SK-N-SH (cell line): Measurements from ENCODE around the gene RAB4A. TPM values are rescaled to one million over a fixed set of nuclear protein-coding genes. Genes with fewer than 3 reads are reported as not detected.

Source experiments
- CTCF ChIA-PET: fragments of 300-600, 350-600 bp; formaldehyde crosslinking; extraction: SDS; loops from one replicate; lab custom pipeline; 2021; lab: Yijun Ruan, JAX
- POLR2A ChIA-PET: fragments of 350-600 bp; sonication (Branson Sonifier 250); formaldehyde crosslinking; extraction: SDS; loops from one replicate; lab custom pipeline; 2020; ENCODE audit warnings: antibody characterized with exemption, inconsistent platforms; lab: Yijun Ruan, JAX
- DNase-seq: peaks from one replicate; pipeline ENCODE4 v3.0.0; 2012
- H2AFZ ChIP-seq: fragments of 200-600 bp; sonication (generic); 2 replicates; pipeline ENCODE4 v1.8.1; 2016; ENCODE audit warnings: antibody characterized with exemption, mild to moderate bottlenecking, low read depth
- H3F3A ChIP-seq: fragments of 200-600 bp; sonication (generic); replicated peaks from 2 replicates; pipeline ENCODE3; 2016; ENCODE audit warnings: antibody characterized with exemption, mild to moderate bottlenecking; ENCODE audit not compliant: insufficient read depth
- H3K27ac ChIP-seq, 2 experiments: fragments of 200-500 bp in 1 of 2; fragments of 200-600 bp in 1 of 2; sonication (Bioruptor generic) in 1 of 2; sonication (generic), shearing (Covaris generic) in 1 of 2; 2 replicates each; pipeline versions ENCODE4 v1.5.1 to v1.6.1; 2014 to 2016; ENCODE audit warnings: low read depth in 2 of 2, inconsistent platforms in 1 of 2, low read length in 1 of 2, mild to moderate bottlenecking in 1 of 2, mixed read lengths in 1 of 2
- H3K27me3 ChIP-seq: fragments of 200-600 bp; sonication (generic), shearing (Covaris generic); 2 replicates; pipeline ENCODE4 v1.6.1; 2016; ENCODE audit warnings: mixed run types; ENCODE audit not compliant: insufficient read depth
- H3K36me3 ChIP-seq, 2 experiments: fragments of 200-500 bp in 1 of 2; fragments of 200-600 bp in 1 of 2; sonication (Bioruptor generic) in 1 of 2; sonication (generic) in 1 of 2; replicated peaks in 1 of 2; 2 replicates each; pipeline versions ENCODE3 to v1.5.1; 2014 to 2016; ENCODE audit warnings: low read length in 1 of 2, mild to moderate bottlenecking in 1 of 2; ENCODE audit not compliant: insufficient read depth in 2 of 2, control insufficient read depth in 1 of 2
- H3K4me1 ChIP-seq, 2 experiments: fragments of 200-500 bp in 1 of 2; fragments of 200-600 bp in 1 of 2; sonication (Bioruptor generic) in 1 of 2; sonication (generic), shearing (Covaris generic) in 1 of 2; 2 replicates each; pipeline versions ENCODE4 v1.5.1 to v1.6.1; 2014 to 2016; ENCODE audit warnings: low read depth in 1 of 2, low read length in 1 of 2, mixed run types in 1 of 2; ENCODE audit not compliant: insufficient read depth in 2 of 2, control insufficient read depth in 1 of 2
- H3K4me2 ChIP-seq: fragments of 200-600 bp; sonication (generic), shearing (Covaris generic); 2 replicates; pipeline ENCODE4 v1.6.1; 2017; ENCODE audit warnings: mixed run types
- H3K4me3 ChIP-seq, 2 experiments: fragments of 200-500 bp in 1 of 2; fragments of 200-600 bp in 1 of 2; sonication (Bioruptor generic) in 1 of 2; sonication (generic), shearing (Covaris generic) in 1 of 2; 2 replicates each; pipeline versions ENCODE4 v1.5.1 to v1.8.1; 2014 to 2016; ENCODE audit warnings: low read depth in 2 of 2, inconsistent platforms in 1 of 2, low read length in 1 of 2, mild to moderate bottlenecking in 1 of 2, mixed read lengths in 1 of 2, moderate library complexity in 1 of 2
- H3K79me2 ChIP-seq: fragments of 200-600 bp; sonication (generic); 2 replicates; pipeline ENCODE4 v1.8.1; 2017; ENCODE audit warnings: mild to moderate bottlenecking; ENCODE audit not compliant: insufficient read depth
- H3K9ac ChIP-seq: fragments of 200-600 bp; sonication (generic); 2 replicates; pipeline ENCODE4 v1.6.1; 2017; ENCODE audit warnings: mixed run types
- H3K9me2 ChIP-seq: fragments of 200-600 bp; sonication (generic); 2 replicates; pipeline ENCODE4 v1.6.1; 2017; ENCODE audit warnings: mixed run types
- H3K9me3 ChIP-seq: fragments of 200-600 bp; sonication (generic); 2 replicates; pipeline ENCODE4 v1.6.1; 2017; ENCODE audit warnings: mixed run types, mild to moderate bottlenecking, moderate library complexity
- H4K20me1 ChIP-seq: fragments of 200-600 bp; sonication (generic); 2 replicates; pipeline ENCODE4 v1.6.1; 2017; ENCODE audit warnings: mild to moderate bottlenecking, mixed run types; ENCODE audit not compliant: insufficient read depth
- CHD2 ChIP-seq: fragments of 150-350 bp; IDR thresholded peaks from 2 replicates; pipeline ENCODE4 v1.6.1; 2018; ENCODE audit warnings: low read length; ENCODE audit not compliant: partially characterized antibody
- CTCF ChIP-seq: fragments of 200-600 bp; sonication (generic); IDR thresholded peaks from 2 replicates; pipeline ENCODE4 v1.6.1; 2017; ENCODE audit warnings: antibody characterized with exemption, mild to moderate bottlenecking, moderate library complexity
- EP300 ChIP-seq, 2 experiments: IDR thresholded peaks; 2 replicates each; pipeline versions ENCODE4 v1.4.0 to v1.6.1; 2012; ENCODE audit warnings: borderline replicate concordance in 1 of 2, low read depth in 1 of 2, low read length in 1 of 2
- FOSL2 ChIP-seq: IDR thresholded peaks from 2 replicates; pipeline ENCODE4 v1.4.0; 2012; ENCODE audit warnings: low read depth, mild to moderate bottlenecking, moderate library complexity, borderline replicate concordance
- FOXJ3 ChIP-seq: sonication (generic); formaldehyde crosslinking; IDR thresholded peaks from 2 replicates; pipeline ENCODE4 v1.5.1; 2020; ENCODE audit warnings: mild to moderate bottlenecking, missing genetic modification reagents
- GABPA ChIP-seq: IDR thresholded peaks from 2 replicates; pipeline ENCODE4 v1.4.0; 2012; ENCODE audit warnings: low read depth, mild to moderate bottlenecking
- MEF2A ChIP-seq: IDR thresholded peaks from 2 replicates; pipeline ENCODE4 v1.4.0; 2012; ENCODE audit warnings: low read depth, borderline replicate concordance
- NFIC ChIP-seq: IDR thresholded peaks from 2 replicates; pipeline ENCODE4 v1.4.0; 2012; ENCODE audit warnings: borderline replicate concordance
- POLR2AphosphoS5 ChIP-seq: IDR thresholded peaks from 2 replicates; pipeline ENCODE4 v1.6.1; 2012; ENCODE audit warnings: low read depth, low read length
- RFX5 ChIP-seq: IDR thresholded peaks from 2 replicates; pipeline ENCODE4 v1.6.1; 2012; ENCODE audit warnings: mild to moderate bottlenecking, improper control_type of control experiment, low read length
- RXRA ChIP-seq: IDR thresholded peaks from 2 replicates; pipeline ENCODE4 v1.4.0; 2012; ENCODE audit warnings: low read depth, mild to moderate bottlenecking, borderline replicate concordance
- SIN3A ChIP-seq: IDR thresholded peaks from 2 replicates; pipeline ENCODE4 v1.6.1; 2012; ENCODE audit warnings: low read depth, mild to moderate bottlenecking, low read length, moderate library complexity, borderline replicate concordance
- SMC3 ChIP-seq: IDR thresholded peaks from 2 replicates; pipeline ENCODE4 v1.6.1; 2012; ENCODE audit warnings: low read depth, low read length, improper control_type of control experiment
- WGBS: methylation state at CpG from one replicate; pipeline ENCODE4 v1.1.6; 2017; ENCODE audit warnings: low lambda C conversion rate; 5-methylcytosine and 5-hydroxymethylcytosine counted together
- polyA plus RNA-seq, 3 experiments: library from polyadenylated mRNA; depleted of rRNA; stranded (reverse); fragments of >200 nt; gene quantifications; 2 replicates each; pipeline ENCODE4 v1.2.3, GENCODE V29; 2012
- TF ChIP-seq, protein P1 (sequence below): IDR thresholded peaks from 2 replicates; pipeline ENCODE4 v1.6.1; 2012; ENCODE audit warnings: mild to moderate bottlenecking, low read depth, low read length, moderate library complexity
- TF ChIP-seq, protein P2 (sequence below): IDR thresholded peaks from 2 replicates; pipeline ENCODE4 v1.4.0; 2012; ENCODE audit warnings: low read depth, borderline replicate concordance
- TF ChIP-seq, protein P3 (sequence below): IDR thresholded peaks from 2 replicates; pipeline ENCODE4 v1.4.0; 2012; ENCODE audit warnings: low read depth, borderline replicate concordance

RAB4A gene
- polyA plus RNA-seq, 1 of the 3 experiments (the other 2 are of a cell fraction): 28.1 TPM

- H3K36me3 ChIP-seq: no peaks in the 10 kb centered on the region
- H2AFZ ChIP-seq: no peak overlapping the region
- WGBS: 88% methylated on average over 4 of the region's 7 CpGs
- no peaks in the 10 kb centered on the region for H3K79me2 ChIP-seq
- H3K27me3 ChIP-seq: no peaks in the 10 kb centered on the region
- no peak overlapping the region for H3K4me3 ChIP-seq
- no peaks in the 10 kb centered on the region for H3F3A ChIP-seq
- TF ChIP-seq CHD2 (no peak), SMC3 (no peak), MEF2A (no peak), RFX5 (no peak), FOSL2 (no peak), POLR2AphosphoS5 (no peak)
- TF ChIP-seq, protein P1, sequence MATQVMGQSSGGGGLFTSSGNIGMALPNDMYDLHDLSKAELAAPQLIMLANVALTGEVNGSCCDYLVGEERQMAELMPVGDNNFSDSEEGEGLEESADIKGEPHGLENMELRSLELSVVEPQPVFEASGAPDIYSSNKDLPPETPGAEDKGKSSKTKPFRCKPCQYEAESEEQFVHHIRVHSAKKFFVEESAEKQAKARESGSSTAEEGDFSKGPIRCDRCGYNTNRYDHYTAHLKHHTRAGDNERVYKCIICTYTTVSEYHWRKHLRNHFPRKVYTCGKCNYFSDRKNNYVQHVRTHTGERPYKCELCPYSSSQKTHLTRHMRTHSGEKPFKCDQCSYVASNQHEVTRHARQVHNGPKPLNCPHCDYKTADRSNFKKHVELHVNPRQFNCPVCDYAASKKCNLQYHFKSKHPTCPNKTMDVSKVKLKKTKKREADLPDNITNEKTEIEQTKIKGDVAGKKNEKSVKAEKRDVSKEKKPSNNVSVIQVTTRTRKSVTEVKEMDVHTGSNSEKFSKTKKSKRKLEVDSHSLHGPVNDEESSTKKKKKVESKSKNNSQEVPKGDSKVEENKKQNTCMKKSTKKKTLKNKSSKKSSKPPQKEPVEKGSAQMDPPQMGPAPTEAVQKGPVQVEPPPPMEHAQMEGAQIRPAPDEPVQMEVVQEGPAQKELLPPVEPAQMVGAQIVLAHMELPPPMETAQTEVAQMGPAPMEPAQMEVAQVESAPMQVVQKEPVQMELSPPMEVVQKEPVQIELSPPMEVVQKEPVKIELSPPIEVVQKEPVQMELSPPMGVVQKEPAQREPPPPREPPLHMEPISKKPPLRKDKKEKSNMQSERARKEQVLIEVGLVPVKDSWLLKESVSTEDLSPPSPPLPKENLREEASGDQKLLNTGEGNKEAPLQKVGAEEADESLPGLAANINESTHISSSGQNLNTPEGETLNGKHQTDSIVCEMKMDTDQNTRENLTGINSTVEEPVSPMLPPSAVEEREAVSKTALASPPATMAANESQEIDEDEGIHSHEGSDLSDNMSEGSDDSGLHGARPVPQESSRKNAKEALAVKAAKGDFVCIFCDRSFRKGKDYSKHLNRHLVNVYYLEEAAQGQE: no peak
- no peaks in the 10 kb centered on the region for H3K9me3 ChIP-seq
- H3K4me1 ChIP-seq: no peaks in the 10 kb centered on the region
- CTCF ChIA-PET: interaction anchor here (0.6 to 2.7 kb wide), 2 partner anchors 199 to 218 kb away, joined by 3 to 12 read pairs; no protein-coding TSS in a partner anchor
- no peaks in the 10 kb centered on the region for H4K20me1 ChIP-seq
- H3K4me2 ChIP-seq: no peak overlapping the region
- H3K27ac ChIP-seq: no peak overlapping the region
- POLR2A ChIA-PET: no interaction called here
- no peaks in the 10 kb centered on the region for H3K9me2 ChIP-seq
- no peak for DNase-seq
- no peak overlapping the region for H3K9ac ChIP-seq
Measured at GRCh38 chr1:229264068-229264467, 6.8 kb upstream of the RAB4A start.

GRCh38 chr1:229264487-229264886 is 6.4 kb upstream of the RAB4A start:
- WGBS: 85% methylated on average over 5 of the region's 5 CpGs
- CTCF ChIA-PET: interaction anchor here (1.5 to 2.7 kb wide), 2 partner anchors 9 to 218 kb away, joined by 6 to 12 read pairs; no protein-coding TSS in a partner anchor
- Histone ChIP-seq H3K4me2 (no peak overlapping the region), H3K9ac (no peak overlapping the region), H3F3A (no peaks in the 10 kb centered on the region), H4K20me1 (no peaks in the 10 kb centered on the region), H3K9me3 (no peaks in the 10 kb centered on the region), H2AFZ (no peak overlapping the region), H3K4me1 (no peaks in the 10 kb centered on the region), H3K27me3 (no peaks in the 10 kb centered on the region), H3K27ac (no peak overlapping the region), H3K9me2 (no peaks in the 10 kb centered on the region), H3K36me3 (no peaks in the 10 kb centered on the region), H3K79me2 (no peaks in the 10 kb centered on the region), H3K4me3 (no peak overlapping the region)
- DNase-seq: no peak
- TF ChIP-seq NFIC (no peak), SIN3A (no peak), RFX5 (no peak), RXRA (no peak), CTCF (no peak), FOXJ3 (CRISPR knock-in tag) (no peak), FOSL2 (no peak), POLR2AphosphoS5 (no peak), GABPA (no peak), EP300 (IDR thresholded peaks at IDR 0.05; ENCODE audit: borderline replicate concordance in 1 of 2, low read depth in 1 of 2, low read length in 1 of 2) (no peak)
- TF ChIP-seq, protein P2, sequence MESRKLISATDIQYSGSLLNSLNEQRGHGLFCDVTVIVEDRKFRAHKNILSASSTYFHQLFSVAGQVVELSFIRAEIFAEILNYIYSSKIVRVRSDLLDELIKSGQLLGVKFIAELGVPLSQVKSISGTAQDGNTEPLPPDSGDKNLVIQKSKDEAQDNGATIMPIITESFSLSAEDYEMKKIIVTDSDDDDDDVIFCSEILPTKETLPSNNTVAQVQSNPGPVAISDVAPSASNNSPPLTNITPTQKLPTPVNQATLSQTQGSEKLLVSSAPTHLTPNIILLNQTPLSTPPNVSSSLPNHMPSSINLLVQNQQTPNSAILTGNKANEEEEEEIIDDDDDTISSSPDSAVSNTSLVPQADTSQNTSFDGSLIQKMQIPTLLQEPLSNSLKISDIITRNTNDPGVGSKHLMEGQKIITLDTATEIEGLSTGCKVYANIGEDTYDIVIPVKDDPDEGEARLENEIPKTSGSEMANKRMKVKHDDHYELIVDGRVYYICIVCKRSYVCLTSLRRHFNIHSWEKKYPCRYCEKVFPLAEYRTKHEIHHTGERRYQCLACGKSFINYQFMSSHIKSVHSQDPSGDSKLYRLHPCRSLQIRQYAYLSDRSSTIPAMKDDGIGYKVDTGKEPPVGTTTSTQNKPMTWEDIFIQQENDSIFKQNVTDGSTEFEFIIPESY: no peak
- TF ChIP-seq, protein P3, sequence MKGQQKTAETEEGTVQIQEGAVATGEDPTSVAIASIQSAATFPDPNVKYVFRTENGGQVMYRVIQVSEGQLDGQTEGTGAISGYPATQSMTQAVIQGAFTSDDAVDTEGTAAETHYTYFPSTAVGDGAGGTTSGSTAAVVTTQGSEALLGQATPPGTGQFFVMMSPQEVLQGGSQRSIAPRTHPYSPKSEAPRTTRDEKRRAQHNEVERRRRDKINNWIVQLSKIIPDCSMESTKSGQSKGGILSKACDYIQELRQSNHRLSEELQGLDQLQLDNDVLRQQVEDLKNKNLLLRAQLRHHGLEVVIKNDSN: no peak
- POLR2A ChIA-PET: no interaction called here
